Measurements from ENCODE around the gene ARID1B. TPM values are rescaled to one million over a fixed set of nuclear protein-coding genes. Genes with fewer than 3 reads are reported as not detected.

The ARID1B gene
- total RNA-seq, 4 donors from 2014 or later = 157 to 315 (median 206) TPM

- DNase-seq = no peak
- intact Hi-C loops (cut with DNase I) = no loop called here
- Histone ChIP-seq H3K9me3 (no peaks in the 10 kb centered on the region), H3K27ac (no peak overlapping the region), H3K27me3 (no peaks in the 10 kb centered on the region), H3K36me3 (no peaks in the 10 kb centered on the region), H3K4me3 (replicated peaks in 1 of 3) (no peak overlapping the region), H3K4me1 (no peaks in the 10 kb centered on the region)
- 70 to 81% methylated on average over 1 of the region's 1 CpG for WGBS, 2 donors
- no peak for TF ChIP-seq POLR2A (IDR thresholded peaks at IDR 0.05)
- no peak for TF ChIP-seq CTCF (IDR thresholded peaks at IDR 0.05)
Measured at GRCh38 chr6:156740604-156741003, 36.6 kb upstream of the ARID1B start.

- Histone ChIP-seq H3K36me3 (no peaks in the 10 kb centered on the region), H3K4me1 (no peaks in the 10 kb centered on the region), H3K27me3 (no peaks in the 10 kb centered on the region), H3K9me3 (no peaks in the 10 kb centered on the region), H3K4me3 (replicated peaks in 1 of 3) (no peak overlapping the region), H3K27ac (no peak overlapping the region)
- no peak for DNase-seq
- intact Hi-C loops (cut with DNase I) = no loop called here
- WGBS, 2 donors = 93 to 94% methylated on average over 3 of the region's 3 CpGs
- no peak for TF ChIP-seq CTCF (IDR thresholded peaks at IDR 0.05)
- TF ChIP-seq POLR2A (IDR thresholded peaks at IDR 0.05) = no peak
Measured at GRCh38 chr6:156741287-156742073, 35.7 kb upstream of the ARID1B start.

DNA sequence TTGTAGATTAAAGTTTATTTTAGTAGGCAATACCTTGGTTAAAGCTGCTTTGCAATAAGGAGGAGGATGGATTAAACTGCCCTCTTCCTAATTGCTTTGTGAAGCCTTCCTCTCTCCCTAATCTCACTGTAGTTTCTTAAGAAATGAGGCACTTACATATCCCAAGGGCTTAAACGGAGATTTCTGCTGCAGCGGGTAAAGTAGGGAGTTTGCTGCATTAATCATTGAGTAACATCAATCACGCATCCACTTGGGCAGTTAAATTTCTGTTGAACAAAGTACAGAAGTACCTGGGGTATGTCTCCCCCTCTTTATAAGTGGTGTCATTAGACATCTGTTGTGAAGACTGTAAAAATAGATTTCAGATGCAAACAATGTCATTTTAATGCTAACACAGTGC lies 29.5 kb upstream of the ARID1B start:
- Histone ChIP-seq H3K4me3 (replicated peaks in 1 of 3) (no peak overlapping the region), H3K27me3 (no peaks in the 10 kb centered on the region), H3K9me3 (no peaks in the 10 kb centered on the region), H3K4me1 (peaks cover 0 to 7% of the 10 kb centered on the region in 2 donors), H3K27ac (no peak overlapping the region), H3K36me3 (no peaks in the 10 kb centered on the region)
- no peak for DNase-seq
- no peak for TF ChIP-seq CTCF (IDR thresholded peaks at IDR 0.05)
- TF ChIP-seq POLR2A (IDR thresholded peaks at IDR 0.05) = no peak
- WGBS, 2 donors = 62 to 68% methylated on average over 3 of the region's 3 CpGs
- intact Hi-C loops (cut with DNase I) = no loop called here

- intact Hi-C loops (cut with DNase I) = no loop called here
Measured at GRCh38 chr6:156748504-156748903, 28.7 kb upstream of the ARID1B start.

More at GRCh38 chr6:156748504-156748903, 28.7 kb upstream of the ARID1B start:
- H3K4me3 ChIP-seq (replicated peaks in 1 of 3) = no peak overlapping the region
- peaks cover 0 to 11% of the 10 kb centered on the region in 2 donors for H3K4me1 ChIP-seq
- TF ChIP-seq POLR2A (IDR thresholded peaks at IDR 0.05) (no peak), CTCF (IDR thresholded peaks at IDR 0.05) (no peak)
- H3K27me3 ChIP-seq = no peaks in the 10 kb centered on the region
- no peak for DNase-seq
- H3K9me3 ChIP-seq = no peaks in the 10 kb centered on the region
- no peaks in the 10 kb centered on the region for H3K36me3 ChIP-seq
- H3K27ac ChIP-seq = no peak overlapping the region
- WGBS, 2 donors = 96 to 97% methylated on average over 1 of the region's 1 CpG
